GM06990 (cell line): ENCODE results near the gene ZBTB7C.

Experiments used
- DNase-seq: peaks from one replicate; pipeline ENCODE4 v3.0.0-alpha.2; 2011; ENCODE audit not compliant: insufficient read length; ENCODE audit errors: extremely low read depth
- H3K27me3 ChIP-seq: replicated peaks from 2 replicates; pipeline ENCODE4 v1.6.0; 2011; ENCODE audit warnings: low read length; ENCODE audit not compliant: control insufficient read depth, insufficient read depth
- H3K36me3 ChIP-seq: 2 replicates; pipeline ENCODE4 v1.5.1; 2011; ENCODE audit warnings: low read length; ENCODE audit not compliant: control insufficient read depth, insufficient read depth
- H3K4me3 ChIP-seq: replicated peaks from 2 replicates; pipeline ENCODE4 v1.5.1; 2011; ENCODE audit warnings: low read depth, mild to moderate bottlenecking, control low read depth, low read length
- TF ChIP-seq, protein P1 (sequence below): IDR thresholded peaks from 2 replicates; pipeline ENCODE4 v1.5.1; 2011; ENCODE audit warnings: low read length, control low read depth, mild to moderate bottlenecking, inconsistent platforms; ENCODE audit not compliant: insufficient read depth, poor library complexity, severe bottlenecking

Gene ZBTB7C

DNA sequence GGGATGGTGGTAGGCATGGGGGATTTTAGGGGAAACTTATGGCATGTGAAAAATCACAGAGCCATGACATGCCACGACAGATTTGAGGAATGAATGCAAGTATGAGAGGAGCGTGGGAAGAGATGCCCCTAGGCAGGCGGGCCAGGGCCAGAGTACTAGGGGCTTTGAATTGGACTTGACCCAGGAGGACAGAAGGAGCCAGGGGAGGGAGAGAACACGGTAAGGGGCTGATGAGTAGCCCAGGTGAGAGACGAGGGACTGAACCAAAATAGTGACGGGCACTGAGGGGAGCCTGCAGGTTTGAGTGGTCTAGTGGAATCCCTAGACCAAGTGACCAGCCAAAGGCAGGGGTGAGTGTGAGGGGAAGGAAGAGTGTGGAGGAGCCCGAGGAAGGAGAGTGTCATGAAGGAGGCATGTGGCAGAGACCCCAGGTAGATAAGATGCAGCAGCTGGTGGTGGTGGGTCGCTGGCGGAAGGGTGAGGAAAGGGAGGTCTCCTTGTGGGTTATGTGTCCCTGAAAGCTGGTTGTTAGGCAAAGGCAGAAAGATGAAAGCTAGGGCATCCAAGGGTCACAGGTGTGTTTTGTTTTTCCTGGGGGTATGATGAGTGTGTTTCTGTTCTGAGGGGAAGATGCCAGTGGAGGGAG is 48.7 kb downstream of the ZBTB7C start:
- H3K4me3 ChIP-seq, result no peak overlapping the region
- no peak for DNase-seq
- no peaks in the 10 kb centered on the region for H3K27me3 ChIP-seq
- TF ChIP-seq, protein P1, sequence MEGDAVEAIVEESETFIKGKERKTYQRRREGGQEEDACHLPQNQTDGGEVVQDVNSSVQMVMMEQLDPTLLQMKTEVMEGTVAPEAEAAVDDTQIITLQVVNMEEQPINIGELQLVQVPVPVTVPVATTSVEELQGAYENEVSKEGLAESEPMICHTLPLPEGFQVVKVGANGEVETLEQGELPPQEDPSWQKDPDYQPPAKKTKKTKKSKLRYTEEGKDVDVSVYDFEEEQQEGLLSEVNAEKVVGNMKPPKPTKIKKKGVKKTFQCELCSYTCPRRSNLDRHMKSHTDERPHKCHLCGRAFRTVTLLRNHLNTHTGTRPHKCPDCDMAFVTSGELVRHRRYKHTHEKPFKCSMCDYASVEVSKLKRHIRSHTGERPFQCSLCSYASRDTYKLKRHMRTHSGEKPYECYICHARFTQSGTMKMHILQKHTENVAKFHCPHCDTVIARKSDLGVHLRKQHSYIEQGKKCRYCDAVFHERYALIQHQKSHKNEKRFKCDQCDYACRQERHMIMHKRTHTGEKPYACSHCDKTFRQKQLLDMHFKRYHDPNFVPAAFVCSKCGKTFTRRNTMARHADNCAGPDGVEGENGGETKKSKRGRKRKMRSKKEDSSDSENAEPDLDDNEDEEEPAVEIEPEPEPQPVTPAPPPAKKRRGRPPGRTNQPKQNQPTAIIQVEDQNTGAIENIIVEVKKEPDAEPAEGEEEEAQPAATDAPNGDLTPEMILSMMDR, result no peak
- H3K36me3 ChIP-seq, result no peaks in the 10 kb centered on the region

DNA sequence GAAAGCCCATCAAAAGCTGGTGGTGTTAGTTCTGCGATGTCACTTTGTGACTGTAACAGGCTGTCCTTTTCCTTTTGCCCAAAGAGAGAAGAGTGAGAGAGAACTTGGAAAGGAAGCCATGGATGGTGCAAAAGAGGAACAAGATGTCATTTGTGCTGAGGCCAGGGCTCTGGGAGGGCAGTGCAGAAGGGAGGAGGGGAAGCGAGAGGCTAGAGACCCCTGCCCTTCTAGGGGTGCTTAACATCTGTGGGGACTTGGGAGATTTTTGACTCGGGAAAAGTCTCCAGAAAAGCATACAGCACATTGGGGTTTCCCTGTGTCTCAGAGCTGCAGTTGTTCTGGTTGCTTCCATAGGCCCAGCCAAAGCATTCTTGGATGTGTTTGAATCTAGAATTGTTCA is 49.6 kb downstream of the ZBTB7C start:
- no peak for DNase-seq
- H3K27me3 ChIP-seq, result no peaks in the 10 kb centered on the region
- no peak overlapping the region for H3K4me3 ChIP-seq
- no peaks in the 10 kb centered on the region for H3K36me3 ChIP-seq
- TF ChIP-seq, protein P1, result no peak

DNA sequence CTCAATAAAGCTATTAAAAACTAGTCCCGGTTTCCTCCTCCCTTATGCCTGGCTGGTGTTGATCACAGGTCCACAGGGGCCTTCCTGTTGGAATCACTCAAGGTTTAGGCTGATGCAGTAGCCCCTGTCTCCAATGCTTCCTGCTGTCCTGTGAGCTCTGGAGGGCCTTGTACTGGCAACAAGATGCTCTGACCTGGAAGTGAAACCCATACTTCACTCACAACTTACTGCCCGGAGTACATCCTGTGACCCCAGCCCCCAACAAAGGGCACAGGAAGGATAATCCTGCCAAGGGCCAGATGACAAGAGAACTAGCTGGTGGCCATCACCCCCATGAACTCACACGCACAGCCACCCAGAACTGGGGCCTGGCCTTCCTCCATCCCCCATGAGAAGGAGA is 50.3 kb downstream of the ZBTB7C start:
- DNase-seq, result no peak
- Histone ChIP-seq H3K27me3 (no peaks in the 10 kb centered on the region), H3K36me3 (no peaks in the 10 kb centered on the region), H3K4me3 (no peak overlapping the region)
- TF ChIP-seq, protein P1, result no peak

DNA sequence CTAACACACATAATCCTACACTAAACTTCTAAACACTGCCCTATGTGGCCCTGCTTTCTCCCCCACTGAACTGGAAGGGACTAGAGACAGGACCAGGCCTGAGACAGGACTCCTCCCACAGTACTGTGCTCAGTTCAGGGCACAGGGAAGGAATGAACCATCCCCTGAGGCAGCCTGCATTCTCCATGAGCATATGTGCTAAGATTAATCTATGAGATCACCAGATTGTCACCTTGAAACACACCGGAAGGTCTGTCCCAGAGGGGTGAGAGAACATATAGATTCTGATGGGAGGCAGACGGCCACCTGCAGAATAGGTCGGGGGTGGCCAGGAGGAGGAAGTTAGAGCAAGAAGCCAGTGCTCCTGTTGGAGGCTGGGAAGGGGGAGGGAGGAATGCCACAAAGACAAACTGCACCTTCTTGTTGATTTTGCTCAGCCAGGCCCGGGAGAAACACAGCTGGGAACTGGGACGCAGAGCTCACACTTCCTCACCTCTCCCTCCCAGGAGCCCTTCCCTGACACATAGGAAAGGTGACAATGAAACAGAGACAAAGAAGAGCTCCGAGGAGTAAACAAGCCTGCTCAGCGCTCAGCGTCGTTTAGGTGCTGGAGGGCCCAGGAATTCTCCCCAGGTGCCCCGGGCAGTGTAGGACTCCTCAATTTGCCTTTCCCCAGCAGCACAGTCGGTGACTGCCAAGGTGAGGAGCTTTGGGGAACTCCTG is 52.1 kb downstream of the ZBTB7C start:
- Histone ChIP-seq H3K27me3 (no peaks in the 10 kb centered on the region), H3K4me3 (no peak overlapping the region), H3K36me3 (no peaks in the 10 kb centered on the region)
- no peak for DNase-seq
- TF ChIP-seq, protein P1, result no peak

DNA sequence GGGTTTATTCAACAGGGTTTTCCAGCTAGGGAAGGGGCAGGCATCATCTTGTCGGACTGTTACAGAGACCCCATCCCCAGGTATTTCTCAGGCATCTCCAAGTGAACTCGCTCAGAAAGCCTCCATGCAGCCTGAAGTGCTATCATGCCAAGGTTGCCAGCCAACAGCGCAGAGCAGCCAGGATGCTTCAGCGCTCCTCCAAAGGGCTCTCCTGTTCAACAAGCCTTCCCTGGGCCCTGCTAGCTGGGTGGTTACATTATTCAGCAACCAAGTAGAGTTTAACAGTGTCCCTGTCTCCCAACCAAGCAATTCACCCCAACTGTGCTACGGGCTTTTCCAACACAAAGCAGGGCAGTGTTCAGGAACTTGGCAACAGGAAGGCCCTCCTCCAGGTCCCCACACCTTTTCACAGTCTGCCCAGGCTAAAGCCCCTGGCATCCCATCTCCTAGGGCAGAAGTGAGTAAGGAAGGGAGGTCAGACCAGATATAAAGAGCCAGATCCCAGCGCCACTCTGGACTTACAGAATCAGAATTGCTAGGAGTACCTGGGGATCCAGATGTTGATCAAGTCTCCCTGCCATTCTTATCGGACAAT is 52.9 kb downstream of the ZBTB7C start:
- no peaks in the 10 kb centered on the region for H3K36me3 ChIP-seq
- TF ChIP-seq, protein P1, result no peak
- no peak for DNase-seq

More for the DNA sequence above, 52.9 kb downstream of the ZBTB7C start:
- Histone ChIP-seq H3K4me3 (no peak overlapping the region), H3K27me3 (no peaks in the 10 kb centered on the region)
